Loucy (cell line): ENCODE measurements around the gene IMP3.

ENCODE experiments used
- CTCF ChIP-seq: fragments of 200-600 bp; sonication (generic); conservative IDR thresholded peaks from 2 replicates; pipeline ENCODE4 v1.5.1; 2014; ENCODE audit warnings: mild to moderate bottlenecking, antibody characterized with exemption, low read length
- EZH2phosphoT487 ChIP-seq: fragments of 200-600 bp; IDR thresholded peaks from 2 replicates; pipeline ENCODE4 v1.6.1; 2018; ENCODE audit warnings: antibody characterized with exemption, mild to moderate bottlenecking, moderate library complexity, borderline replicate concordance

DNA sequence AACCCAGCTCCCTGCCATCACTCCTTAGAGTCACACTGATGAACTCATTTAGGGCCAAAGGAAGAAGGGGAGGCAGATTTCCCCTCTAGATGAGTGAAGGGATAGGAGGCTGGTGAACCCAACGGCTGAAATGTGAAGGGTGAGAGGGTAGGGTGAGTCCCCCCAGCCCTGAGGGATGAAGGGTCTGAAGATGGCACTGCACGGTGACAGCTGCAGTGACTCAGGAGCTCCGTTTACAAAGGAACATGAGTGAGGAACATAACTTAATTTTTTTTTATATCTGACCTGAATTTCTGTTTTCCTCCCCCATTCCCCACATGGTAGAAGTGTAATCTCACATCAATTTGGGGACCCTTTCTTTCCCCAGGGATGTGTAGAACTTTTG lies 21.7 kb upstream of the IMP3 start:
- TF ChIP-seq CTCF: no peak
- no peak for TF ChIP-seq EZH2phosphoT487
